CD1c-positive myeloid dendritic cell (primary cell): Measurements from ENCODE around the gene SLC12A2.
A peak's percentile ranks its signal among the peaks of the same experiment; 100 is the strongest.

Experiments
- DNase-seq: peaks from one replicate; pipeline ENCODE4 v3.0.0-alpha.2; 2016; ENCODE audit errors: extremely low spot score

The SLC12A2 gene

GRCh38 chr5:128083033-128083810, at the start of gene SLC12A2:
TSS of gene SLC12A2 (plus strand) at chr5:128083766. CDS start at chr5:128083955, 189 bp downstream.
- DNase-seq: peak; percentile 95

- no peak for DNase-seq
These were observed 47.9 kb upstream of the SLC12A2 start for GRCh38 chr5:128035689-128036088.

DNA sequence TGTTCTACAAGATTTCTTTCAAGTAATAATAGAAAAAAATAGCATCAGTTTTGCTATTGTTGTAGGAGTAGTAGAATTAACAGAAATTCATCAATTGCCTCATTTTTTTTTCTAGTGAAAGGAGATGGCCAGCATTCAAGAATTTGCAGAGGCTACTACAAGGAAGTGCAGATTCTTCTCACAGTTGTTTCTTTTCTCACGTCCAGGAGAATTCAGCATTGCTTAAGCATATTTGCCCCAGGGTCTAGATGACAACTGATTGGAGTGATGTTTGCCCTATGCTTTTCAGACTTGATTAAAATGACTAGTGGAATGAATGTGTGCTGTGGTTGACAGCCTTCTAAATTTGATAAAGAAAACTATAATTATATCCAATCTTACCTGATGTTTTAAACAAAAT, 46.6 kb upstream of the SLC12A2 start:
- DNase-seq: no peak

DNA sequence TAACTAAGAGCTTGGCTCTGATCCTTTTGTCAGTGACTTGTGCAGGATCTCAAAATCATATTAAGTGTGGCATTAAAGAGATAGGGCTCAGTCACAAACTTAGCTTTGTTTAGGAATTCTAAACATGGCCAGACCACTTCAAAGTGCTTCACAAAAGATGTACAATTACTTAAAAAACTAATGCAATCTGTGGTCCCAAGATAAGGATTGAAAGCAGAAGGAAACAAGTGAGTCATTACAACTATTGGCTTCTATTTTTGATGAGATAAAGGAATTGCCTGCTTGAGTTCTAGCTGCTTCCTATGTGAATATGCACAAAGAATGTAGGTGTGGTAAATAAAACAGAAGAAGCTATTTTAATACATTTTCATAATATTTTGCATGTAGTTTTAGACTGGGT, 44.9 kb upstream of the SLC12A2 start:
- DNase-seq: no peak

DNA sequence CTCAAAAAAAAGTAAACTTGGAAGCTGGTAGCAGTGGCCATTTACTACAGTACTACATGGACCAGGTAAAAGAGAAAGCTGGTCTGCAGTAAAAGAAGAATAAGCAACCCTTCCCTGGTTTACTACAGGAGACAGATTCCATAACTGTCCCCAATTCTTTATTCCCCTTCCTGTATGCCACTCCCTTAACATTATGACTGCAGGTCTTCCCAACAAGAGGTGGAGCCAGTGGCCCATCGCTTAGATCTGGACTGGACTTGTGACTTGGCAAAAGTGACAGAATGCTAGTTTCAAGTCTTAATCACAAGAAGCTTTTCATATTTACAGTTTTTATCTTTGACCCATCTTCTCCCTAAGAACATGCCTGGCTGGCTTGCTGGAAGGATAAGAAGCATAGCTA, 42.6 kb upstream of the SLC12A2 start:
- DNase-seq: no peak

- no peak for DNase-seq
These were observed 30.8 kb upstream of the SLC12A2 start for GRCh38 chr5:128052780-128053179.

DNA sequence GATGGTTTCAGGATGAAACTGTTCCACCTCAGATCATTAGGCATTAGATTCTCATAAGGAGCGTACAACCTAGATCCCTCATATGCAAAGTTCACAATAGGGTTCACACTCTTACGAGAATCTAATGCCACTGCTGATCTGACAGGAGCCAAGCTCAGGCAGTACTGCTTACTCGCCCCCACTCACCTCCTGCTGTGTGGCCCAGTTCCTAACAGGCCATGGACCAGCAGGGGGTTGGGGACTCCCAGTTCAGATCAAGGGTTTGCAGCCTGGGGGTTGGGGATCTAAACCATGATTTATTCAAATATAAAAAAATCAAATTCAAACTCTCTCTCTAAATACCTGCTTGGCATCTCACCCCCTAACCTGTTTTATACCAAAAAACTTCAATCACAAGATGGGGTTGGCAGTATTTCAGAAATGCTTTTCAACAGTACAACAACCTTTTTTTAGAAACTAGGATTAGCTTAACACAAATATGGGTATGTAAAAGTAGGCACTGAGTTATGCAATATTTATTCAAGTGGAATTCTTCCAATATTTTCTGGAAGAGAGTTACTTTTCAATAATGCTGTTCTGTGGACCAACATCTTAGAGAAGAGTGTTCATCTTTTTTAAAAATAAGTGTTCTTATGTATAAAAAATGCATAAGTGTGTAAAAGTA, 30.1 kb upstream of the SLC12A2 start:
- no peak for DNase-seq

DNA sequence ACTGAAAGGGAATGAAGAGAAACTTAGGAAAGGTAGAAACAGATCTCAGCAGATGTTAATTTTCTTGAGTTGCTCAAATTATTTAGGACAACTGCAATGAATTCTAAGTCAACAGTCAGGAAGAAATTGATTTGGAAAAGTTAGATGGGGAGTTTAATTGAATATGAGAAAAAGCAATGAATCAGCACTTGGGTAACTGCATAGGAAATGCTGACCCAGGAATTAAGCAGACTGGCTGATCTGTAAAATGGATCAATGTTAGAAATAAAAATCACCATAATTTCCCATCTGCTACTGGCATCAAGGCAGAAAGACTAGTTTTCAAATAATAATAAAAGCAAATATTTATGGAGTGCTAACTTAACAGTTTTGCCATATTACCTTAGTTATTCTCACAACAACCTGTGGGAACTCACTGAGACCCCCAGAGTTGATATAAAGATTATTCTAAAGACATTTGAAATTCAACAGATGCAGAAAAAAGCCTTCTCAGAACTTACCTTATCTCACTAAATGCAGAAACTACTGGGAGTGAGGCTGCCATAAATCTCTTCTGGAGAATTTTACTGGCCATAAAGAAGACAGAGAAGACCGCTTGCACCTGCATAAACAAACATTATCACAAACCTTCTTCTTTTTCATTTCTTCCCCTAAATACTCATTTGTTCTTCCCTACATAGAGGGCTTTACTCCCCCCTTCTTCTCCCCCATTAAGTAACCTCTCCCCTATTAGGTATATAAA, 22.8 kb upstream of the SLC12A2 start:
- no peak for DNase-seq

- no peak for DNase-seq
These were observed 21.3 kb upstream of the SLC12A2 start for GRCh38 chr5:128062172-128062746.

GRCh38 chr5:128074171-128074570, 9.4 kb upstream of the SLC12A2 start:
- no peak for DNase-seq

DNA sequence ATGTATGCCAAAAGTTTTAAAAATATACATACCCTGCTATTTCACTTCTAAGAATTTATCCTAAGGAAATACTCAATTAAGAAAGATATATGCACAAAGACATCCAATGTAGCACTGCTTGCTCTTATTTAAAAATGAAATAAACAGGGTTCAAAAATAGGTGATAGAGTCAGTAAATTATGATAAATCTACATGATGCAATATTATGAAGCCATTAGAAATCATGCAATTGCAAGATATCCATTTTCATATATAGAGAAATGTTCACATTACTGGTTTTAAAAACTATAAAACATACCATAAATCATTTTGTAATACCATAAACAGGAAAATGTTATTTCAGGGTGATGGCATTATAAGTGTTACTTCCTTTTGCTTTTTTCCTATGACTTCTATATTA, 8.6 kb upstream of the SLC12A2 start:
- no peak for DNase-seq

DNA sequence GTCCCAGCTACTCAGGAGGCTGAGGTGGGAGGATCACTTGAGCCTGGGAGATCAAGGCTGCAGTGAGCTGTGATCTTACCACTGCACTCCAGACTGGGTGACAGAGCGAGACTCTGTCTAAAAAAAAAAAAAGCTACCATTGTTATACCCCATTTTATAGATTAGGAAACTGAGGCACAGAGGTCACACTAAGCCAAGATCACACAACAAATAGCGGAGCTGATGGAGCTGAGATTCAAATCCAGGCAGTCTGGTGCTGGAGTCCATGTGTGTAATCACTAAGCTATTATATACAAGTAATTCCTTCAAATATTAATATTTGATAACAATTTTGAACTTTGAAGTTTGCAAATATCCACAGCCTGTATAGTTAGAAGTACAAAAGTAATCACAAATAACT, 6.0 kb upstream of the SLC12A2 start:
- DNase-seq: no peak

DNA sequence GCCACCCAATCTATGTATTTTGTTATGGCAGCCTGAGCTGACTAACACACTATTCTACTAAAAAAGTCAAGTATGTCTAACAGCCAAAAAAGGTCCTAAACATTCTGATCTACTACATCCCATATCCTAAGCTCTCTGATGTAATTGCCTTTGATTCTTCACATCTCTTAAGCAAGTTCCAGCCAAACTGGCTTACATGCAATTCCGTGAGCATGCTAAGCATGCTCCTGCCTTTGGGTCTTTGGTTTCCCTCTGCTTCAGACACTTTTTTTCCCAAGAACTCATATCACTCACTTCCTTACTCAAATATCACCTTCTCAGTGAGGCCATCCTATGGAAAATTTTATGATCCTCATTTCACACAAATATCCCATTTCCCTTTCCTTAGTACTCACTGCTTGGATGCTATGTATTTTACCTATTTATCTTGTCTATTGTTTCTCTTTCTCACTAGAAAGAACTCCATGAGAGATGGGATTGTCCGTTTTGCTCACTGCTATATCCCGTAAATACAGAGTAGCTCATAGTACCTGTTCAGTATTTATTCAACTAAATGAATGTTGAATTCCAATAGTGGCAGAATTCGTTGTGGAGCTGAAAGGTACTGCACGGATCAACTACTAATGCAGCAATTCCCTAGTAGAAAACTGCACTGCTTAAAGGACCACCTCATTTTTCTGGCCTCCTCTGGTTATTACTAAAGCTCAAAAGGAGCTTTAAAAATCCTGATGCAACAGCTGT, 2.3 kb upstream of the SLC12A2 start:
- DNase-seq: no peak

- no peak for DNase-seq
These were observed 974 bp upstream of the SLC12A2 start for GRCh38 chr5:128082551-128083032.

GRCh38 chr5:128083811-128084227, 253 bp downstream of the SLC12A2 start:
- no peak for DNase-seq

GRCh38 chr5:128084228-128085167, 932 bp downstream of the SLC12A2 start:
- peak; percentile 27 for DNase-seq

DNA sequence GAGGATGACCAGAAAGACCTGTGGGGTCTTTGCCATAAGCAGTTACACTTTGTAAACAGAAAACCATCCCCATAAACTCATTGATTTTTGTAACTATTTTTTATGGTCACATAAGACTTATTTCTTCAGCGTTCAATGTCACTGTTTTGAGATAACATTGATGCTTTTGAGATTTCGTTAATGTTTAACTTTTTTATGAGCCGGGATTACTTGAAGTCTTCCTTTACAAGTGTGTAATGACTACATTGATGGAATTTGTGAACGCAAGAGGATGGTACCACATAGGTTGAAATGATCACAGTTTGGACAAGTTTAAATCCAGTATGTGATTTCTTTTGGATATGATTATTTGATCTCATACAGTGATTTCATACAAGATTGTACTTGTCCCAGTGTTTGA, 1.8 kb downstream of the SLC12A2 start:
- no peak for DNase-seq

GRCh38 chr5:128091579-128091978, 8.0 kb downstream of the SLC12A2 start:
- DNase-seq: no peak

- no peak for DNase-seq
These were observed 8.6 kb downstream of the SLC12A2 start for GRCh38 chr5:128092144-128092543.

- DNase-seq: no peak
These were observed 9.8 kb downstream of the SLC12A2 start for GRCh38 chr5:128093368-128093767.
